Panc1 (cell line): ENCODE data around the gene PLA2G2D.

ENCODE experiments used
- POLR2AphosphoS5 ChIP-seq: IDR thresholded peaks from 2 replicates; pipeline ENCODE4 v1.6.1; 2012; ENCODE audit warnings: mild to moderate bottlenecking, low read depth, low read length, moderate library complexity
- TF ChIP-seq, protein P1 (sequence below): fragments of 450-650 bp; IDR thresholded peaks from 2 replicates; pipeline ENCODE4 v1.5.1; 2017; ENCODE audit warnings: mild to moderate bottlenecking
- TF ChIP-seq, protein P2 (sequence below), 2 experiments: IDR thresholded peaks; 2 replicates each; pipeline ENCODE4 v1.6.1; 2011 to 2012; ENCODE audit warnings: low read depth in 2 of 2, control low read depth in 1 of 2, low read length in 1 of 2, mild to moderate bottlenecking in 1 of 2, moderate library complexity in 1 of 2; ENCODE audit not compliant: insufficient read depth in 1 of 2

DNA sequence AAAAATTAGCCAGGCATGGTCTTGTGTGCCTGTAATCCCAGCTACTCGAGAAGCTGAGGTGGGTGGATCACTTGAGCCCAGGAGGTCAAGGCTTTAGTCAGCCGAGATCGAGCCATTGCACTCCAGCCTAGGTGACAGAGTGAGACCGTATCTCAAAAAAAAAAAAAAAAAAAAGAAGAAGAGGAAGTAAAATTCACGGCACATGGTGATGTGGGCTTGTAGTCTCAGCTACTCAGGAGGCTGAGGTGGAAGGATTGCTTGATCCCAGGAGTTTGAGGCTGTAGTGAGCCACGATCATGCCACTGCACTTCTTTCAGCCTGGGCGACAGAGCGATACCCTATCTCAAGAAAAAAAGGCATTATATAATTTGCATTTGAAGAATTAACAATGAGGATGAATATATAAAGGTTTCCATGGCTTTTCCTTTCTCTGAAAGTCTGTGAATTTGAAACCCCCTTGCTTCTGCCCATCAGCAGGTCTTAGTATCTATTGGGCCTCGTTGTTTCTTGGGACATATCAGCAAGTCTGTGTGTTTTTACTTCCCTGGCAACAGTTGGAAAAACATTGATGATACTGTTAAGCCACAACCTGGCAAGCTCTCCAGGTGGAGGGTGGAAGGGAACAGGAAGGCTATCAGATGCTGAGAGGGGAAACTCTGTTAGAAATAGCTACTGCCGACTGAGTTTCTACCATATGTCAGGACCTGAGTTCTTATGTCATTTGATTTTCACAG lies 4.6 kb upstream of the PLA2G2D start:
- TF ChIP-seq, protein P1, sequence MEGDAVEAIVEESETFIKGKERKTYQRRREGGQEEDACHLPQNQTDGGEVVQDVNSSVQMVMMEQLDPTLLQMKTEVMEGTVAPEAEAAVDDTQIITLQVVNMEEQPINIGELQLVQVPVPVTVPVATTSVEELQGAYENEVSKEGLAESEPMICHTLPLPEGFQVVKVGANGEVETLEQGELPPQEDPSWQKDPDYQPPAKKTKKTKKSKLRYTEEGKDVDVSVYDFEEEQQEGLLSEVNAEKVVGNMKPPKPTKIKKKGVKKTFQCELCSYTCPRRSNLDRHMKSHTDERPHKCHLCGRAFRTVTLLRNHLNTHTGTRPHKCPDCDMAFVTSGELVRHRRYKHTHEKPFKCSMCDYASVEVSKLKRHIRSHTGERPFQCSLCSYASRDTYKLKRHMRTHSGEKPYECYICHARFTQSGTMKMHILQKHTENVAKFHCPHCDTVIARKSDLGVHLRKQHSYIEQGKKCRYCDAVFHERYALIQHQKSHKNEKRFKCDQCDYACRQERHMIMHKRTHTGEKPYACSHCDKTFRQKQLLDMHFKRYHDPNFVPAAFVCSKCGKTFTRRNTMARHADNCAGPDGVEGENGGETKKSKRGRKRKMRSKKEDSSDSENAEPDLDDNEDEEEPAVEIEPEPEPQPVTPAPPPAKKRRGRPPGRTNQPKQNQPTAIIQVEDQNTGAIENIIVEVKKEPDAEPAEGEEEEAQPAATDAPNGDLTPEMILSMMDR = no peak
- TF ChIP-seq, protein P2, sequence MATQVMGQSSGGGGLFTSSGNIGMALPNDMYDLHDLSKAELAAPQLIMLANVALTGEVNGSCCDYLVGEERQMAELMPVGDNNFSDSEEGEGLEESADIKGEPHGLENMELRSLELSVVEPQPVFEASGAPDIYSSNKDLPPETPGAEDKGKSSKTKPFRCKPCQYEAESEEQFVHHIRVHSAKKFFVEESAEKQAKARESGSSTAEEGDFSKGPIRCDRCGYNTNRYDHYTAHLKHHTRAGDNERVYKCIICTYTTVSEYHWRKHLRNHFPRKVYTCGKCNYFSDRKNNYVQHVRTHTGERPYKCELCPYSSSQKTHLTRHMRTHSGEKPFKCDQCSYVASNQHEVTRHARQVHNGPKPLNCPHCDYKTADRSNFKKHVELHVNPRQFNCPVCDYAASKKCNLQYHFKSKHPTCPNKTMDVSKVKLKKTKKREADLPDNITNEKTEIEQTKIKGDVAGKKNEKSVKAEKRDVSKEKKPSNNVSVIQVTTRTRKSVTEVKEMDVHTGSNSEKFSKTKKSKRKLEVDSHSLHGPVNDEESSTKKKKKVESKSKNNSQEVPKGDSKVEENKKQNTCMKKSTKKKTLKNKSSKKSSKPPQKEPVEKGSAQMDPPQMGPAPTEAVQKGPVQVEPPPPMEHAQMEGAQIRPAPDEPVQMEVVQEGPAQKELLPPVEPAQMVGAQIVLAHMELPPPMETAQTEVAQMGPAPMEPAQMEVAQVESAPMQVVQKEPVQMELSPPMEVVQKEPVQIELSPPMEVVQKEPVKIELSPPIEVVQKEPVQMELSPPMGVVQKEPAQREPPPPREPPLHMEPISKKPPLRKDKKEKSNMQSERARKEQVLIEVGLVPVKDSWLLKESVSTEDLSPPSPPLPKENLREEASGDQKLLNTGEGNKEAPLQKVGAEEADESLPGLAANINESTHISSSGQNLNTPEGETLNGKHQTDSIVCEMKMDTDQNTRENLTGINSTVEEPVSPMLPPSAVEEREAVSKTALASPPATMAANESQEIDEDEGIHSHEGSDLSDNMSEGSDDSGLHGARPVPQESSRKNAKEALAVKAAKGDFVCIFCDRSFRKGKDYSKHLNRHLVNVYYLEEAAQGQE (IDR thresholded peaks at IDR 0.05; ENCODE audit: insufficient read depth in 1 of 2, low read depth in 2 of 2, low read length in 1 of 2) = no peak
- TF ChIP-seq POLR2AphosphoS5 = no peak
